ENCODE measurements around the gene ORC1.

Gene ORC1

DNA sequence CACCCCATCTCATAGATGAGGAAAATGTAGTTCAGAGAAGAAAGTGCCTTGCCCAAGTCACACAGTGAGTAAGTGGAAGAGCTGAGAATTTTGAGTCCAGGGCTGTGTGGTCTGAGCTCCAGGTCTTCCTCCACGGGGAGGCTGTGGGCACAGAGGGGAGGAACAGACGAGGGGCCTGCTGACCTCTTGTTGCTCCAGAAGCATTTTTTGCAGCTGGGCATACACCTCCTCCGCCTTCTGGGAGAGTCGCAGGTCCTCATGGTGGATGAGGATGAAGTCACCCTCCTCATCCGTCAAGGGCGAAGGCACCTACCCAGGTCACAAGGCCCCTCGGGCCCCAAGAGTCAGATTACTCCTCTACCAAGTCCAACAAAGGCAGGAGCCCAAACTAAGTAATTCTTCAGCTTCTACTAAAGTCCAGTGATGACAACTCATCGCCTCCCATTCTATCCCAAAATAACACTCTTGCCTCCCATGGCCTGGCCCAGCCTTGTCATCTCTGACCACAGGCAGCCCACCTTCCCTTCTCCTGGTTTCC, 47.3 kb downstream of the ORC1 start:
- H3K27me3 ChIP-seq (ENCODE audit: control insufficient read depth, insufficient read depth, low read length): no peaks in the 10 kb centered on the region
- no peak overlapping the region for H3K9ac ChIP-seq (ENCODE audit: low read length)
- peaks cover 60% of the 10 kb centered on the region for H3K36me3 ChIP-seq (ENCODE audit: control insufficient read depth, insufficient read depth, low read length)
- H3K4me1 ChIP-seq (ENCODE audit: control insufficient read depth, insufficient read depth, low read length): no peaks in the 10 kb centered on the region
- no peaks in the 10 kb centered on the region for H3K9me3 ChIP-seq (ENCODE audit: control insufficient read depth, low read length)
- no peak overlapping the region for H3K4me3 ChIP-seq (ENCODE audit: low read length)

DNA sequence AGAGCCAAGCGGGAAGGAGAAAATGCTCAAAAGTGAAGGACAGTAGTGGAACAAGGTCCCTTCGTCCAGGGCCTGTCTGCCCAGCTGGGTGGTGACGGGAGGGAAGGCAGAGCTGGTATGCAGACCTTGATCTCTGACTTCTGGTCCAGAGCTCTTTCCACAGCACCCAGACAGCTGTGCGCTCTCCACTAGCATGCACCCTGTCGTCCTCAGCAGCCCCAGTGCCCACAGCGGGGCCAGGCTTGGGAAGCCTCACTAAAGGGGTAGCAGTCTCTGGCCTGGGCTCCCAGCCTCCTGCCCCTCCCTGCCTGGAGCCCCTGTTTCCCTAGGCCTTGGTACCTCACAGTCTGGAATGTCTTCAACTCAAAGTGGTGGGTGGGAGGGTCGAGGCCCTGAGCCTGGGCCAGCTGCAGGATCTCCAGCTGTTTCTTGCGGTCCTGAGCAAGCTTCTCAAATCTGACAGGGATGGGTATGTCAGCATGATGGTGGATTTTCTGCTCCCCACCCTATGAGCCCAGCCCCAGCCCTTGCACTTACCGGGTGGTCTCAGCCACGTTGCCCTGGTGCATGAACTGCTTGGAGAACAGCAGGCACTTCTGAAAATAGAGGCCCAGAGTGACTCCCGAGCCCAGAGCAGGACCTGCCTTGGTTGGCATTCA, 48.2 kb downstream of the ORC1 start:
- no peaks in the 10 kb centered on the region for H3K4me1 ChIP-seq (ENCODE audit: control insufficient read depth, insufficient read depth, low read length)
- H3K9ac ChIP-seq (ENCODE audit: low read length): no peak overlapping the region
- H3K36me3 ChIP-seq (ENCODE audit: control insufficient read depth, insufficient read depth, low read length): peaks cover 52% of the 10 kb centered on the region
- H3K4me3 ChIP-seq (ENCODE audit: low read length): no peak overlapping the region
- no peaks in the 10 kb centered on the region for H3K27me3 ChIP-seq (ENCODE audit: control insufficient read depth, insufficient read depth, low read length)
- no peaks in the 10 kb centered on the region for H3K9me3 ChIP-seq (ENCODE audit: control insufficient read depth, low read length)

- peaks cover 5% of the 10 kb centered on the region for H3K4me1 ChIP-seq (ENCODE audit: control insufficient read depth, insufficient read depth, low read length)
- peaks cover 47% of the 10 kb centered on the region for H3K36me3 ChIP-seq (ENCODE audit: control insufficient read depth, insufficient read depth, low read length)
- H3K9ac ChIP-seq (ENCODE audit: low read length): no peak overlapping the region
- no peaks in the 10 kb centered on the region for H3K9me3 ChIP-seq (ENCODE audit: control insufficient read depth, low read length)
- no peaks in the 10 kb centered on the region for H3K27me3 ChIP-seq (ENCODE audit: control insufficient read depth, insufficient read depth, low read length)
- H3K4me3 ChIP-seq (ENCODE audit: low read length): no peak overlapping the region
Observed at GRCh38 chr1:52355436-52355835, 48.8 kb downstream of the ORC1 start.

GRCh38 chr1:52352690-52353089, 51.5 kb downstream of the ORC1 start:
- Histone ChIP-seq H3K9me3 (ENCODE audit: control insufficient read depth, low read length) (no peaks in the 10 kb centered on the region), H3K4me3 (ENCODE audit: low read length) (no peak overlapping the region), H3K4me1 (ENCODE audit: control insufficient read depth, insufficient read depth, low read length) (peaks cover 9% of the 10 kb centered on the region), H3K36me3 (ENCODE audit: control insufficient read depth, insufficient read depth, low read length) (peaks cover 20% of the 10 kb centered on the region), H3K9ac (ENCODE audit: low read length) (no peak overlapping the region), H3K27me3 (ENCODE audit: control insufficient read depth, insufficient read depth, low read length) (no peaks in the 10 kb centered on the region)

- Histone ChIP-seq H3K4me3 (ENCODE audit: low read length) (no peak overlapping the region), H3K9ac (ENCODE audit: low read length) (peak overlapping the region; percentile 5), H3K36me3 (ENCODE audit: control insufficient read depth, insufficient read depth, low read length) (no peaks in the 10 kb centered on the region), H3K27me3 (ENCODE audit: control insufficient read depth, insufficient read depth, low read length) (no peaks in the 10 kb centered on the region), H3K9me3 (ENCODE audit: control insufficient read depth, low read length) (no peaks in the 10 kb centered on the region), H3K4me1 (ENCODE audit: control insufficient read depth, insufficient read depth, low read length) (peaks cover 9% of the 10 kb centered on the region)
Observed at GRCh38 chr1:52348704-52349300, 55.4 kb downstream of the ORC1 start.

DNA sequence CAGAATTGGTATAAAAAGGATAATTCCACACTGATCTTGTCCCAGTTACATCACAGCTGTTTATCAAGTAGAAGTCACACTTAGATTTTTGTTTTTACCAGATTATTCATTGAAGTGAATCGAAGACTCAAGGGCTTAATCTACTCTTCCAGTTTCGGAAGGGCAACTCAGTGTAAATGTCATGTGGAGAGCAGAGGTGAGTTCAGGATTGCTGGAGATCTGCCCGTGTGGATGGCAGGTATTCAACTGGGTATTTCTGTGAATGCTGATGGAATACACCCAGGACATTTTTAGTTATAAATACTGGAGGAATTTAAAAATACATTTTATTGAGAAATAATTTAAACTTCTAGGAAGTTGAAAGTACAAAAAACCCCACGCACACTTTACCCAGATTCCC, 57.6 kb downstream of the ORC1 start:
- no peaks in the 10 kb centered on the region for H3K36me3 ChIP-seq (ENCODE audit: control insufficient read depth, insufficient read depth, low read length)
- no peaks in the 10 kb centered on the region for H3K27me3 ChIP-seq (ENCODE audit: control insufficient read depth, insufficient read depth, low read length)
- H3K9ac ChIP-seq (ENCODE audit: low read length): no peak overlapping the region
- no peaks in the 10 kb centered on the region for H3K9me3 ChIP-seq (ENCODE audit: control insufficient read depth, low read length)
- no peak overlapping the region for H3K4me3 ChIP-seq (ENCODE audit: low read length)
- peaks cover 9% of the 10 kb centered on the region for H3K4me1 ChIP-seq (ENCODE audit: control insufficient read depth, insufficient read depth, low read length)

DNA sequence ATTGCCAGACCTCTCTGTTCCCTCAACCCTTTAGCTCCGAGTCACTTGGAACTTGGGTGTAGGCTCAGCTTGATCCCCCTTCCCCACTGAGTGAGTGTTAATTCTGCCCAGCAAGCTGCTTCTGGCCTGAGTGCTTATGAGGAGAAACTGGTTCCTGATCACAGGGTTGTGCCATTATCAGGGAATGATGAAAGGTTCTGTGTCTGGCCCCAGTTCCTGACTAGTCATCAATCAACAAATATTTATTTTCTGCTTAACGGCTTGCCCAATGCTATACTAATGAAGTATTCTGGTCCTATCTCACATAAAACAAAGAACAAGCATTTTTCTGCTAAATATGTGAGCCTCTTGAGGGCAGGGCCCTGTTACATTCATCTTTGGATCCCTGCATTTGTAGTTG, 59.0 kb downstream of the ORC1 start:
- Histone ChIP-seq H3K4me1 (ENCODE audit: control insufficient read depth, insufficient read depth, low read length) (peaks cover 2% of the 10 kb centered on the region), H3K36me3 (ENCODE audit: control insufficient read depth, insufficient read depth, low read length) (no peaks in the 10 kb centered on the region), H3K27me3 (ENCODE audit: control insufficient read depth, insufficient read depth, low read length) (no peaks in the 10 kb centered on the region), H3K9me3 (ENCODE audit: control insufficient read depth, low read length) (no peaks in the 10 kb centered on the region), H3K9ac (ENCODE audit: low read length) (no peak overlapping the region), H3K4me3 (ENCODE audit: low read length) (no peak overlapping the region)

- H3K36me3 ChIP-seq (ENCODE audit: control insufficient read depth, insufficient read depth, low read length): no peaks in the 10 kb centered on the region
- no peak overlapping the region for H3K4me3 ChIP-seq (ENCODE audit: low read length)
Observed at GRCh38 chr1:52343979-52344378, 60.2 kb downstream of the ORC1 start.

GRCh38 chr1:52341655-52342260, 62.5 kb downstream of the ORC1 start:
- Histone ChIP-seq H3K36me3 (ENCODE audit: control insufficient read depth, insufficient read depth, low read length) (peaks cover 4% of the 10 kb centered on the region), H3K27me3 (ENCODE audit: control insufficient read depth, insufficient read depth, low read length) (no peaks in the 10 kb centered on the region), H3K9ac (ENCODE audit: low read length) (no peak overlapping the region), H3K4me1 (ENCODE audit: control insufficient read depth, insufficient read depth, low read length) (no peaks in the 10 kb centered on the region), H3K9me3 (ENCODE audit: control insufficient read depth, low read length) (no peaks in the 10 kb centered on the region), H3K4me3 (ENCODE audit: low read length) (no peak overlapping the region)

More at GRCh38 chr1:52343979-52344378, 60.2 kb downstream of the ORC1 start:
- Histone ChIP-seq H3K9ac (ENCODE audit: low read length) (no peak overlapping the region), H3K9me3 (ENCODE audit: control insufficient read depth, low read length) (no peaks in the 10 kb centered on the region), H3K4me1 (ENCODE audit: control insufficient read depth, insufficient read depth, low read length) (no peaks in the 10 kb centered on the region), H3K27me3 (ENCODE audit: control insufficient read depth, insufficient read depth, low read length) (no peaks in the 10 kb centered on the region)

- no peaks in the 10 kb centered on the region for H3K9me3 ChIP-seq (ENCODE audit: control insufficient read depth, low read length)
- H3K27me3 ChIP-seq (ENCODE audit: control insufficient read depth, insufficient read depth, low read length): no peaks in the 10 kb centered on the region
- no peak overlapping the region for H3K9ac ChIP-seq (ENCODE audit: low read length)
- no peaks in the 10 kb centered on the region for H3K4me1 ChIP-seq (ENCODE audit: control insufficient read depth, insufficient read depth, low read length)
- H3K36me3 ChIP-seq (ENCODE audit: control insufficient read depth, insufficient read depth, low read length): peaks cover 4% of the 10 kb centered on the region
- H3K4me3 ChIP-seq (ENCODE audit: low read length): no peak overlapping the region
Observed at GRCh38 chr1:52337439-52337838, 66.8 kb downstream of the ORC1 start.

DNA sequence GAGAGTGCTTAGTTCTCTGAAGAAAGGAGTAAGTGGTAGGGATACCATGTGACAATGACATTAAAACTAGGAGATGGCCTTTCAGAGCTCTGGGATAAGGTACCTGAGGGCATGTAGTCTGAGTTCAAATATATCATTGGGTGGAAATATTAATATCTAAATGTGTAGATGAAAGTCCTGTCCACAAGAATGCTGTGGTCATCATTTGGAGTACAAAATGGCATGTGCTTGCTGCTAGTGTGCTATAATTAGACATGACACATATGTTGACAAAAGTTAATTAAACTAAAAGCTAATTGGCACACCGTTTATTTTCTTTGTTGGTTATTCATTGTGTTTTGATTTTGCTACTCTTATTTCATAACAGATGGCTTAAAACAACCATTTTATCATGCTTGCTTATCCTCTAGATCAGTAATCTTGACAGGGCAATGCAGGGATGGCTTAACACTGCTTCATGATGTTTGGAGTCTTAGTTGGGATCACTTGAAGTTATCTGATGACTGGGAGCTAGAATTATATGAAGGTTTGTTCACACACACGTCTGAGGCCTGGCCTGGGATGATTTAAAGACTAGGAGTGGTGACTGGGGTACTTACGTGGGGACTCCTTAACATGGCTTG, 69.2 kb downstream of the ORC1 start:
- Histone ChIP-seq H3K27me3 (ENCODE audit: control insufficient read depth, insufficient read depth, low read length) (no peaks in the 10 kb centered on the region), H3K4me1 (ENCODE audit: control insufficient read depth, insufficient read depth, low read length) (no peaks in the 10 kb centered on the region), H3K36me3 (ENCODE audit: control insufficient read depth, insufficient read depth, low read length) (peaks cover 4% of the 10 kb centered on the region), H3K9me3 (ENCODE audit: control insufficient read depth, low read length) (no peaks in the 10 kb centered on the region), H3K9ac (ENCODE audit: low read length) (no peak overlapping the region), H3K4me3 (ENCODE audit: low read length) (no peak overlapping the region)

GRCh38 chr1:52332411-52332810, 71.8 kb downstream of the ORC1 start:
- no peaks in the 10 kb centered on the region for H3K4me1 ChIP-seq (ENCODE audit: control insufficient read depth, insufficient read depth, low read length)
- H3K36me3 ChIP-seq (ENCODE audit: control insufficient read depth, insufficient read depth, low read length): no peaks in the 10 kb centered on the region
- no peak overlapping the region for H3K4me3 ChIP-seq (ENCODE audit: low read length)
- no peaks in the 10 kb centered on the region for H3K27me3 ChIP-seq (ENCODE audit: control insufficient read depth, insufficient read depth, low read length)
- no peak overlapping the region for H3K9ac ChIP-seq (ENCODE audit: low read length)
- no peaks in the 10 kb centered on the region for H3K9me3 ChIP-seq (ENCODE audit: control insufficient read depth, low read length)

Data from mucosa of stomach (tissue), 1 donor.